Astrocyte of the cerebellum (primary cell): ENCODE measurements around the gene AQP7.
A peak's percentile ranks its signal among the peaks of the same experiment; 100 is the strongest.
"Not testable (repeated sequence)": the region's sequence is repeated elsewhere in the genome, so short reads cannot be mapped to it uniquely, and the experiment has no call there.

Source experiments
- DNase-seq: peaks from one replicate; pipeline ENCODE4 v3.0.0-alpha.2; 2011; ENCODE audit warnings: low read depth
- H3K4me3 ChIP-seq: 2 replicates; pipeline ENCODE4 v1.5.1; 2011; ENCODE audit warnings: mild to moderate bottlenecking, low read depth, low read length, moderate library complexity
- CTCF ChIP-seq: IDR thresholded peaks from 2 replicates; pipeline ENCODE4 v1.5.1; 2012; ENCODE audit warnings: low read length, low read depth, moderate library complexity, mild to moderate bottlenecking; ENCODE audit errors: missing control alignments
- in situ Hi-C: cut with HindIII; loops from 2 replicates; pipeline ENCODE4 v1.10.0; 2017; ENCODE audit warnings: low sequenced_read_pairs

Gene AQP7

DNA sequence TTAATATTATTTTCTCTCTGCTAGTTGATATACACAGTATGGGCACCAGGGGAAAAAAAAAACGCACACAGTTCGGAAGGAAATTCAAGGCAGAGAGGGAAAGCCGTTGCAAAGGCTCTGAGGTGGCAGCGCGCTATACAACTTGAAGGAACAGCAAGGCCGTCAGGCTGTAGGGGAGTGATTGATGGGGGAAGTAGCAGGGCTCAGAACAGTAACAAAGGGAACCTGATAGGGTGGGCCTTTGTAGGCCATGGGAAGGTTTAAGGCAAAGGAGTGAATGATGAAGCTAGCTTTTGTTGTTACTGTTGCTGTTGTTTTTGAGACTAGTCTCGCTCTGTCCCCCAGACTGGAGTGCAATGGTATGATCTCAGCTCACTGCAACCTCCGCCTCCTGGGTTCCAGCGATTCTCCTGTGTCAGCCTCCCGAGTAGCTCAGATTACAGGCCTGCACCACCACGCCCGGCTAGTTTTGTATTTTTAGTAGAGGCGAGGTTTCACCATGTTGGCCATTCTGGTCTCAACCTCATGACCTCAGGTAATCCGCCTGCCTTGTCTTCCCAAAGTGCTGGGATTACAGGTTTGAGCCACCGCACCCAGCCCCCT is 27.0 kb downstream of the AQP7 start:
- H3K4me3 ChIP-seq, result no peak overlapping the region
- DNase-seq, result no peak
- no peak for TF ChIP-seq CTCF
- in situ Hi-C loops, result no loop called here

DNA sequence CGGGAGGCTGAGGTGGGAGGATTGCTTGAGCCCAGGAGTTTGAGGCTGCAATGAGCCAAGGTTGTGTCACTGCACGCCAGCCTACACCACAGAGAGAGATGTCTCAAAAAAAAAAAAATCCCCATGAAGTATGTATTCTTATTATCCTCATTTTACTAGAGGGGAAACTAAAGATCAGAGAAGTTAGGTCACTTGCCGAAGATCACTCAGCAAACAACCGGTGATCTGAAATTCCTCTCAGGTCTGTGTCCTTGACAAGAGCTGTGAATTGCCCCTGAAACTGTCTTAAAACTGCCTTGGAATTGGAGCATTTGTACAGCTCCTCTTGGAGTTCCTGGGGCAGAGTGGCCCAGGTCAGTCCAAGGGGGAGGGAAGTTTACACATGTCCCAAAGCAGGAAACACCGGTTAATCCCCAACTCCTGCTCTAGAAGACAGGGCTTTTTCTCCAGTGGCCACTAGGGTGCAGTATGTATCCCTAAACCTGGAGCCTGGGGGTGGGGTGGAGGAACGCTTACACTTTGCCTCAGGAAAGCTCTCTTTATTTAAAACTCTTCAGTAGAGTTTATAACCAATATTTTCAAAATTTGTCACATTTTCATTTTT is 27.6 kb downstream of the AQP7 start:
- peak; percentile 95 for TF ChIP-seq CTCF
- H3K4me3 ChIP-seq, result no peak overlapping the region
- peak; percentile 57 for DNase-seq
- in situ Hi-C loops, result no loop called here

DNA sequence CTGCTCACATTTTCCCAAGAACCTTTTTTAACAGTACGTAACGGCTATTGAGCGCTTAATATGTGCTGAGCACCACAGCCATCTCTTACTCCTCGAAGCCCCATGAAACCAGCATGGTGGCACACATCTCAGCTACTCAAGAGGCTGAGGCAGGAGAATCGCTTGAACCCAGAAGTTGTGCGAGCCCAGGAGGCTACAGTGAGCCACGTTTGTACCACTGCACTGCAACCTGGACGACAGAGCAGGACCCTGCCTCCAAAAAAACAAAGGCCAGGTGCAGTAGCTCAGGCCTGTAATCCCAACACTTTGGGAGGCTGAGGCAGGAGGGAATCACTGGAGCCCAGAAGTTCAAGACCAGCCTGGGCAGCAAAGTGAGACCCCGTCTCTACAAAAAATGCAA is 28.2 kb downstream of the AQP7 start:
- in situ Hi-C loops, result no loop called here
- no peak for TF ChIP-seq CTCF
- no peak overlapping the region for H3K4me3 ChIP-seq
- no peak for DNase-seq

- in situ Hi-C loops, result no loop called here
- TF ChIP-seq CTCF, result no peak
- no peak overlapping the region for H3K4me3 ChIP-seq
- DNase-seq, result no peak
Measured at GRCh38 chr9:33372900-33373299, 29.5 kb downstream of the AQP7 start.

DNA sequence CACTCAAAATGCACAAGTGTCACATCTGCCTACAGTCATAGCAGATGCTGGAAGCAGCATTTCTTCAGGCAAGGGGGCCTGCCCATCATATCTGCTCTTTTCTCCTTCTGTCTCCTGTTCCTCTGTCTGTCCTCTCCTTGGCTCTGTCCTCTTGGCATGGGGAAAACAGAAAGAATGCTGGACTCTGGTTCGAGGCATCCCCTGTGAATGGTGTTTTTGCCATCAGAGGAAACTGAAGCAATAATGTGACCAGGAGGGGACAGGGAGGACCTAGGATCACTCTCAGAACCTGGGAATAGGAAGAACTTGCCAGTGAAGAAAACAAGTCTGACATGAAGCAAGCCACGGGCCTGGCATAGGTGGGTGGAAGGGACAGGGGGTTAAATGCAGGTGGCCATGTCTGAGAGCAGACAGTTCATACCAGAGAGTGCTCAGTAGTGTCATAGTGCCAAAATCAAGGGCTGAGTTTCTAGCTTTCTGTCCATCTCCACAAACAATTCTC is 35.3 kb downstream of the AQP7 start:
- no peak for TF ChIP-seq CTCF
- no peak for DNase-seq
- H3K4me3 ChIP-seq, result no peak overlapping the region
- in situ Hi-C loops, result no loop called here

GRCh38 chr9:33364814-33365213 is 37.6 kb downstream of the AQP7 start:
- H3K4me3 ChIP-seq, in situ Hi-C loops, DNase-seq: not testable (repeated sequence)

GRCh38 chr9:33364127-33364526 is 38.2 kb downstream of the AQP7 start:
- in situ Hi-C loops, result no loop called here
- DNase-seq, result no peak
- no peak for TF ChIP-seq CTCF
- no peak overlapping the region for H3K4me3 ChIP-seq

DNA sequence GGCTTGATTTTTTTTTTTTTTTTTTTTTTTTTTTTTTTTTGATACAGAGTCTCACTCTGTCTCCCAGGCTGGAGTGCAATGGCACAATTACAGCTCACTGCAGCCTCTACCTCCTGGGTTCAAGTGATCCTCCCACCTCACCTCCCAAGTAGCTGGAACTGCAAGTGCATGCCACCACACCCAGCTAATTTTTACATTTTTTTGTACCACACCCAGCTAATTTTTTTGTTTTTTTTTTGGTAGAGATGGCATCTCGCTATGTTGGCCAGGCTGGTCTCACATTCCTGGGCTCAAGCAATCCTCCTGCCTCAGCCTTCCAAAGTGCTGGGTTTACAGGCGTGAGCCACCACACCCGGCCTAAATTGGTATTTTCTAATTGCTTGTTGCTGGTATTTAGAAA is 43.7 kb downstream of the AQP7 start:
- in situ Hi-C loops, DNase-seq, H3K4me3 ChIP-seq: not testable (repeated sequence)
